B cell (primary cell): Measurements from ENCODE around the gene ABHD13. TPM values are rescaled to one million over a fixed set of nuclear protein-coding genes. Genes with fewer than 3 reads are reported as not detected.
A peak's percentile ranks its signal among the peaks of the same experiment; 100 is the strongest.

Experiments
- ATAC-seq: fragments of 200-7000 bp; cut with Tn5 transposase; one replicate; pipeline ENCODE4 v1.10.0; 2021; ENCODE audit warnings: low read depth, mild to moderate bottlenecking, moderate number of reproducible peaks, moderate library complexity
- CTCF ChIA-PET: fragments of 350-600 bp; sonication (Branson Sonifier 250); formaldehyde crosslinking; loops from one replicate; lab custom pipeline; 2021; ENCODE audit warnings: antibody characterized with exemption, inconsistent platforms; lab: Charles Lee
- POLR2A ChIA-PET: fragments of 350-600 bp; sonication (Branson Sonifier 250); formaldehyde crosslinking; loops from one replicate; lab custom pipeline; 2021; ENCODE audit warnings: antibody characterized with exemption; lab: Charles Lee
- DNase-seq: peaks from one replicate; pipeline ENCODE4 v3.0.0; 2013
- H2AFZ ChIP-seq: 2 replicates; pipeline ENCODE4 v1.6.1; 2012; ENCODE audit warnings: mild to moderate bottlenecking, low read depth, low read length; ENCODE audit not compliant: insufficient read depth, poor library complexity, severe bottlenecking
- H3K27ac ChIP-seq, 2 donors: 1 replicate in 1 of 2; 2 replicates in 1 of 2; pipeline ENCODE4 v1.5.1; 2012 to 2013; ENCODE audit warnings: low read length in 2 of 2, mild to moderate bottlenecking in 2 of 2, moderate library complexity in 1 of 2
- H3K27me3 ChIP-seq, 4 experiments: fragments of 200-600 bp in 1 of 4; sonication (generic) in 1 of 4; replicated peaks in 1 of 4; 1 replicate in 2 of 4; 2 replicates in 2 of 4; pipeline versions ENCODE4 v1.6.1 to v1.7.0; 2013 to 2016; ENCODE audit warnings: low read length in 3 of 4, mild to moderate bottlenecking in 2 of 4, mixed read lengths in 1 of 4, moderate library complexity in 1 of 4; ENCODE audit not compliant: insufficient read depth in 4 of 4, control insufficient read depth in 3 of 4; ENCODE audit errors: control extremely low read depth in 1 of 4
- H3K36me3 ChIP-seq, 2 experiments: replicated peaks in 1 of 2; 1 replicate in 1 of 2; 2 replicates in 1 of 2; pipeline versions ENCODE4 v1.6.1 to v1.7.1; 2013; ENCODE audit warnings: low read length in 1 of 2; ENCODE audit not compliant: insufficient read depth in 2 of 2, control insufficient read depth in 1 of 2; ENCODE audit errors: control extremely low read depth in 1 of 2, extremely low read depth in 1 of 2
- H3K4me1 ChIP-seq, 2 donors: fragments of 200-600 bp in 1 of 2; sonication (generic) in 1 of 2; 1 replicate in 1 of 2; 2 replicates in 1 of 2; pipeline versions ENCODE4 v1.5.1 to v1.6.1; 2013 to 2017; ENCODE audit warnings: low read length in 2 of 2; ENCODE audit not compliant: control insufficient read depth in 2 of 2, insufficient read depth in 2 of 2
- H3K4me2 ChIP-seq: replicated peaks from 2 replicates; pipeline ENCODE3; 2012; ENCODE audit warnings: mild to moderate bottlenecking, low read depth, low read length; ENCODE audit not compliant: poor library complexity, severe bottlenecking
- H3K4me3 ChIP-seq, 5 experiments: fragments of 200-600 bp in 1 of 5; sonication (generic) in 1 of 5; 1 replicate in 3 of 5; 2 replicates in 2 of 5; pipeline versions ENCODE4 v1.5.1 to v1.7.0; 2011 to 2016; ENCODE audit warnings: low read length in 4 of 5, mild to moderate bottlenecking in 4 of 5, low read depth in 2 of 5, control low read depth in 1 of 5, moderate library complexity in 1 of 5; ENCODE audit not compliant: insufficient read depth in 1 of 5; ENCODE audit errors: control extremely low read depth in 1 of 5, extremely low read depth in 1 of 5
- H3K79me2 ChIP-seq: fragments of 200-600 bp; sonication (generic); one replicate; pipeline ENCODE4 v1.6.0; 2016; ENCODE audit warnings: low read length; ENCODE audit not compliant: control insufficient read depth, insufficient read depth
- H3K9ac ChIP-seq: fragments of 200-600 bp; sonication (generic); 2 replicates; pipeline ENCODE4 v1.6.1; 2017; ENCODE audit warnings: mild to moderate bottlenecking, low read length, moderate library complexity
- H3K9me3 ChIP-seq, 3 donors: one replicate each; pipeline versions ENCODE4 v1.6.1 to v1.7.1; 2013; ENCODE audit warnings: low read length in 2 of 3; ENCODE audit not compliant: control insufficient read depth in 2 of 3, insufficient read depth in 1 of 3; ENCODE audit errors: control extremely low read depth in 1 of 3
- H4K20me1 ChIP-seq: 2 replicates; pipeline ENCODE4 v1.6.0; 2012; ENCODE audit warnings: mild to moderate bottlenecking, low read length; ENCODE audit not compliant: insufficient read depth, control insufficient read depth, poor library complexity, severe bottlenecking
- H3K27ac Mint-ChIP-seq: one replicate; pipeline ENCODE4 v1.8.0; 2021; ENCODE audit warnings: mixed read lengths
- H3K27me3 Mint-ChIP-seq: one replicate; pipeline ENCODE4 v1.8.0; 2021; ENCODE audit warnings: mixed read lengths
- H3K4me1 Mint-ChIP-seq: one replicate; pipeline ENCODE4 v1.8.0; 2021; ENCODE audit warnings: mixed read lengths
- H3K4me3 Mint-ChIP-seq: one replicate; pipeline ENCODE4 v1.8.0; 2021; ENCODE audit warnings: mixed read lengths
- H3K9me3 Mint-ChIP-seq: one replicate; pipeline ENCODE4 v1.8.0; 2022; ENCODE audit warnings: mixed read lengths; ENCODE audit not compliant: insufficient read depth
- EZH2 ChIP-seq: IDR thresholded peaks from 2 replicates; pipeline ENCODE4 v1.6.1; 2012; ENCODE audit warnings: borderline replicate concordance, low read depth, mild to moderate bottlenecking, moderate library complexity, low read length; ENCODE audit not compliant: insufficient read depth, poor library complexity, severe bottlenecking
- WGBS: methylation state at CpG from one replicate; pipeline ENCODE4 v1.1.5; 2013; ENCODE audit warnings: missing lambda C conversion rate; ENCODE audit not compliant: insufficient coverage; 5-methylcytosine and 5-hydroxymethylcytosine counted together
- intact Hi-C: fragments of 100-400 bp; cut with micrococcal nuclease; formaldehyde crosslinking; loops from one replicate; pipeline ENCODE4 v1.10.0; 2022
- polyA plus RNA-seq: library from polyadenylated mRNA; depleted of rRNA; stranded (reverse); fragments of >200 nt; gene quantifications from 2 replicates; pipeline ENCODE4 v1.2.3, GENCODE V29; 2012
- total RNA-seq, 2 donors: library from RNA; stranded (reverse); fragments of 120-200 nt in 1 of 2; gene quantifications; 1 replicate in 1 of 2; 2 replicates in 1 of 2; pipeline versions ENCODE4 v1.2.3 to v1.2.4, GENCODE V29; 2013 to 2022
- TF ChIP-seq, protein P1 (sequence below): fragments of 200-600 bp; IDR thresholded peaks from one replicate; pipeline ENCODE4 v1.8.0; 2022; ENCODE audit warnings: antibody characterized with exemption, mild to moderate bottlenecking

Gene ABHD13
- total and polyA plus RNA-seq, 2 donors (not counting 1 experiment from before 2014, with no cell fraction given): 6.2 to 14.6 TPM

DNA sequence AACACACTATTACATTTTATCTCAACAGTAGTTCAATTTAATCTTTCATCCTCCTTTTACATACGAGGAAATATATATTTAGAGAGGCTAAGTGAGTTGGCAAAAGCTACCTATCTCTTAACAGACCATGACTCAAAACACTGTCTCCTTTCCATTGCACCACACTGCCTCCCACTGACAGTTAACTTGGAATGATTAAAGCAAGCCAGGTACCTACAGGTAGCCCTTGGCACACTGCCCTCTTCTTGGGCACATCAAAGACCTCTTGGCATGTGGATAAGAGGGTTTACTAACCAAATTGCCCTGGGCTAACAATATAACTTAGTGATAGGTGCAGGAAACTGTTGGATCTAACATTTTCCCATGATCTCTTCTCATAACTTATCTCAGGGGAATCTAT, 1.8 kb downstream of the ABHD13 start:
- peaks cover 68% of the 10 kb centered on the region for H3K79me2 ChIP-seq
- no peak for TF ChIP-seq EZH2
- TF ChIP-seq, protein P1, sequence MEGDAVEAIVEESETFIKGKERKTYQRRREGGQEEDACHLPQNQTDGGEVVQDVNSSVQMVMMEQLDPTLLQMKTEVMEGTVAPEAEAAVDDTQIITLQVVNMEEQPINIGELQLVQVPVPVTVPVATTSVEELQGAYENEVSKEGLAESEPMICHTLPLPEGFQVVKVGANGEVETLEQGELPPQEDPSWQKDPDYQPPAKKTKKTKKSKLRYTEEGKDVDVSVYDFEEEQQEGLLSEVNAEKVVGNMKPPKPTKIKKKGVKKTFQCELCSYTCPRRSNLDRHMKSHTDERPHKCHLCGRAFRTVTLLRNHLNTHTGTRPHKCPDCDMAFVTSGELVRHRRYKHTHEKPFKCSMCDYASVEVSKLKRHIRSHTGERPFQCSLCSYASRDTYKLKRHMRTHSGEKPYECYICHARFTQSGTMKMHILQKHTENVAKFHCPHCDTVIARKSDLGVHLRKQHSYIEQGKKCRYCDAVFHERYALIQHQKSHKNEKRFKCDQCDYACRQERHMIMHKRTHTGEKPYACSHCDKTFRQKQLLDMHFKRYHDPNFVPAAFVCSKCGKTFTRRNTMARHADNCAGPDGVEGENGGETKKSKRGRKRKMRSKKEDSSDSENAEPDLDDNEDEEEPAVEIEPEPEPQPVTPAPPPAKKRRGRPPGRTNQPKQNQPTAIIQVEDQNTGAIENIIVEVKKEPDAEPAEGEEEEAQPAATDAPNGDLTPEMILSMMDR: no peak
- H4K20me1 ChIP-seq: peaks cover 7% of the 10 kb centered on the region
- peak overlapping the region; percentile 98 for H3K9ac ChIP-seq
- no peak overlapping the region for H3K4me3 ChIP-seq
- H3K4me1 ChIP-seq: peaks cover 40 to 41% of the 10 kb centered on the region in 2 donors
- Mint-ChIP-seq H3K27me3 (no peaks in the 10 kb centered on the region), H3K27ac (peak overlapping the region; percentile 56), H3K9me3 (no peaks in the 10 kb centered on the region), H3K4me3 (peak overlapping the region; percentile 96), H3K4me1 (peaks cover 60% of the 10 kb centered on the region)
- DNase-seq (peak; percentile 54), ATAC-seq (no peak)
- peak overlapping the region in 1 of 2 donors; percentile 92 for H3K27ac ChIP-seq
- no CpG with 5 or more reads among the region's 1 CpG for WGBS
- no peaks in the 10 kb centered on the region for H3K9me3 ChIP-seq
- peak overlapping the region; percentile 85 for H3K4me2 ChIP-seq
- H3K27me3 ChIP-seq: no peaks in the 10 kb centered on the region
- POLR2A ChIA-PET: no interaction called here
- CTCF ChIA-PET: interaction anchor here (0.6 to 11.2 kb wide), 8 partner anchors 8 to 66 kb away, joined by 3 to 89 read pairs (median 3); no protein-coding TSS in a partner anchor
- no peaks in the 10 kb centered on the region for H3K36me3 ChIP-seq
- H2AFZ ChIP-seq: no peak overlapping the region
- intact Hi-C loops: no loop called here

DNA sequence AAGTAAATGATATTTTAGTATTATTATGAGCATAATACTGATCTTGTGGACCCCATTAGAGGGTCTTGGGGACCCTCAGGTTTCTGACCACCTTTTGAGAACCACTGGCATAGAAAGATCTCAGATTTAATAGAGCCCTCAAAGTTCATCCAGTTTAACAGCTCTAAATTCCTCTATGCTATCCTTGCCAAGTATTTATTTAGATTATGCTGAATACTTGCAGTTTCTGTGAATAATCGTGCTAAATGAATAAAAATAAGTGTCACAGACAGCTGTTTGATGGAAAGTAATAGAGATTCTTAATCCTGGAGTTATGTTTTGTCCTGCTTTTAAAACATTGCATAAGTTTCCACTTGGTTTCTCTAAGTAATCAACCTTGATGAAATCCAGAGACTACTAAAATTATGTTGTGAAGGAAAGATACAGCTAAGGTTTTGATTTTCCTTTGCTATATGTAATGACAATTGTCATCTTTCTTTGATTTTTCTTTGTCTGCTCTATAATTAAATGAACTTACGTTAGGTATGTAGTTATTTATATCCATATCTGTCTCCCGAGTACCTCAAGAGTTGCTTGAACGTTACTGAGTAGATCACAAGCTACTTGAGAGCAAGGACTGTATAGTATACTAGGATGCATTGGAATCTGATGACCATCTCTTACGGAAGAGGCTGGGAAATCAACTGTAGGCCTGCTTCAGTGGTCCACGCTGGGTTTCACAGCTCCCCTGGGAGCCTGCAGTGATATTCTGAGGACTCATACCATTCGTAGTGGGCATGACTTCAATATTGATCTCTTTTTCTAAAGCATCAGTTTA, 5.7 kb downstream of the ABHD13 start:
- no peak overlapping the region for H3K4me2 ChIP-seq
- peaks cover 32 to 35% of the 10 kb centered on the region in 2 donors for H3K4me1 ChIP-seq
- no peaks in the 10 kb centered on the region for H3K9me3 Mint-ChIP-seq
- ATAC-seq (no peak), DNase-seq (no peak)
- peak overlapping the region; percentile 32 for H3K27ac Mint-ChIP-seq
- H3K9me3 ChIP-seq: no peaks in the 10 kb centered on the region
- no peaks in the 10 kb centered on the region for H3K27me3 Mint-ChIP-seq
- no peak overlapping the region for H3K4me3 Mint-ChIP-seq
- intact Hi-C loops: no loop called here
- TF ChIP-seq EZH2: no peak
- TF ChIP-seq, protein P1: no peak
- ChIA-PET POLR2A (no interaction called here), CTCF (interaction anchor here (0.6 to 2.3 kb wide), 5 partner anchors 9 to 1647 kb away, joined by 3 to 11 read pairs (median 4); no protein-coding TSS in a partner anchor)
- no peaks in the 10 kb centered on the region for H3K27me3 ChIP-seq
- peaks cover 0 to 5% of the 10 kb centered on the region in 2 experiments for H3K36me3 ChIP-seq
- no peak overlapping the region for H2AFZ ChIP-seq
- peaks cover 61% of the 10 kb centered on the region for H3K4me1 Mint-ChIP-seq
- H3K9ac ChIP-seq: no peak overlapping the region
- H3K4me3 ChIP-seq: no peak overlapping the region
- H3K27ac ChIP-seq: no peak overlapping the region
- H4K20me1 ChIP-seq: peaks cover 7% of the 10 kb centered on the region
- WGBS: 82% methylated on average over 3 of the region's 7 CpGs
- peaks cover 54% of the 10 kb centered on the region for H3K79me2 ChIP-seq
